C4-2B (cell line): Measurements from ENCODE around the gene PFDN4.
"Not testable (repeated sequence)": the region's sequence is repeated elsewhere in the genome, so short reads cannot be mapped to it uniquely, and the experiment has no call there.

Experiments
- H3K27ac ChIP-seq: fragments of 450-650 bp; 2 replicates; pipeline ENCODE4 v1.5.1; 2017
- CTCF ChIP-seq: fragments of 450-650 bp; conservative IDR thresholded peaks from 2 replicates; pipeline ENCODE4 v1.5.1; 2017; ENCODE audit warnings: mild to moderate bottlenecking
- ZFX ChIP-seq: fragments of 450-650 bp; IDR thresholded peaks from 2 replicates; pipeline ENCODE4 v1.6.1; 2017

Gene PFDN4

DNA sequence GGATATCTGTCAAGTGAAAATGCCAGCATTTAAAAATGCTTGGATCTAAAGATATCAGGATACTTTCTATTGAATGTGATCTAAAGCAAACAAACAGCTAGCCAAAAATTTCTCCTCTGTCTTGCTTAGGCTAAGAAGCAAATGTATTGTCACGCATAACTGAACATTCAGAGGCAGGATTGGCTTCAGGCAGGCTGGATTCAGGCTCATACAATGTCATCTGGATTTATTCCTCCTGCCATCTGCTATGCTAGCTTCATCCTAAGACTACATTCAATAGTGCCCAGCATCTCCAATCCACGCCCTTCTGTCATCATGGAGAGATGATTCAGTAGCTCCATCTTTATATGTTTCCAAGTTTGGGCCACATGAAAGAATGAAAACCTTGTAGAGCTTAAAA, 27.1 kb downstream of the PFDN4 start:
- H3K27ac ChIP-seq: no peak overlapping the region
- TF ChIP-seq CTCF: no peak
- no peak for TF ChIP-seq ZFX

- TF ChIP-seq CTCF (no peak), ZFX (no peak)
- no peak overlapping the region for H3K27ac ChIP-seq
Observed at GRCh38 chr20:54237116-54237943, 29.4 kb downstream of the PFDN4 start.

GRCh38 chr20:54244113-54244512, 36.2 kb downstream of the PFDN4 start:
- no peak overlapping the region for H3K27ac ChIP-seq
- TF ChIP-seq CTCF (no peak), ZFX (no peak)

GRCh38 chr20:54248705-54249104, 40.8 kb downstream of the PFDN4 start:
- H3K27ac ChIP-seq: not testable (repeated sequence)

- no peak for TF ChIP-seq CTCF
- TF ChIP-seq ZFX: no peak
- no peak overlapping the region for H3K27ac ChIP-seq
Observed at GRCh38 chr20:54250691-54251090, 42.8 kb downstream of the PFDN4 start.

DNA sequence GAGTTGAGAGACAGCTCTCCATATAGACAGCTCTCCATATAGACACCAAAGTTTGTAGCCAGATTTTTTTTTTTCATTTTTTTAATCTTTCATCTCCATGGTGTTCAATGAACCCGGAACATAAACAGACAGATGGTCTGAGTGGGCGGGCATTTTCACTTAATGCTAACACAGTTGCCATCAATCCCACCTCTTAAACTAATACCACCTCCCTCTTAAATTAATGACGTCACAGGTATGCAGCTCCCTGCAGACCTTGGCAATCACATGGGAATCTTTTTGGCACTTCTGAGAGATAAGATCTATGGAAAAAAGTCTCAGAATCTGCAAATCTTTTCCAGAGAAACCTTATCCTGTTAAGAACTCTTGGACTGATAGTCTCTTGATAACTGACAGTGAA, 43.2 kb downstream of the PFDN4 start:
- TF ChIP-seq CTCF (no peak), ZFX (no peak)

DNA sequence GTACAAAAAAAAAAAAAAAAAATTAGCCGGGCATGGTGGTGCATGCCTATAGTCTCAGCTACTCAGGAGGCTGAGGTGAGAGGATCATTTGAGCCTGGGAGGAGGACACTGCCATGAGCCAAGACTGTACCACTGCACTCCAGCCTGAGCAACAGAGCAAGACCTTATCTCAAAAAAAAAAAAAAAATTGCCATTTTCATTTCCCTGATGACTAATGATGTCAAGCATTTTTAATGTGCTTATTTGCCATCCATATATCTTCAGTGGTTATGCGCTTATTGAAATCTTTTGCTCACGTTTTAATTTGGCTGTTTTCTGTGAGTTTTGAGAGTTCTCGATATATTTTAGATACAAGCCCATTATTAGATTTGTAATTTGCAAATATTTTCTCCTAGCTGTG, 46.7 kb downstream of the PFDN4 start:
- no peak for TF ChIP-seq ZFX
- TF ChIP-seq CTCF: no peak
- H3K27ac ChIP-seq: no peak overlapping the region

More for the DNA sequence above, 43.2 kb downstream of the PFDN4 start:
- no peak overlapping the region for H3K27ac ChIP-seq

GRCh38 chr20:54255157-54255556, 47.3 kb downstream of the PFDN4 start:
- H3K27ac ChIP-seq: no peak overlapping the region
- TF ChIP-seq ZFX (no peak), CTCF (no peak)
